ENCODE results near the gene BPNT1.
"Not testable (repeated sequence)": the region's sequence is repeated elsewhere in the genome, so short reads cannot be mapped to it uniquely, and the experiment has no call there.

Gene BPNT1

DNA sequence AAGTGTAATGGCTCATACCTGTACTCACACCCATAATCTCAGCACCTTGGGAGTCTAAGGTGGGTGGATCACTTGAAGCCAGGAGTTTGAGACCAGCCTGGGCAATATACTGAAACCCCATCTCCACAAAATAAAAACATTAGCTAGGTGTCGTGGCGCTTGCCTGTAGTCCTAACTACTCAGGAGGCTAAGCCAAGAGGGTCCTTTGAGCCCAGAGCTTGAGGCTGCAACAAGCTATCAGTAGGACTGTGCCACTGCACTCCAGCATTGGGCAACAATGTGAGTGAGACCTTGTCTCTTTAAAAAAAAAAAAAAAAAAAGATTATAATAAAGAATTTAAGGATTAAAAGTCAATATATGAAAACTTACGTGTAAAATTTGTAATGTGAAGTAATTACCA is 11.7 kb downstream of the BPNT1 start:
- no peak for DNase-seq

DNA sequence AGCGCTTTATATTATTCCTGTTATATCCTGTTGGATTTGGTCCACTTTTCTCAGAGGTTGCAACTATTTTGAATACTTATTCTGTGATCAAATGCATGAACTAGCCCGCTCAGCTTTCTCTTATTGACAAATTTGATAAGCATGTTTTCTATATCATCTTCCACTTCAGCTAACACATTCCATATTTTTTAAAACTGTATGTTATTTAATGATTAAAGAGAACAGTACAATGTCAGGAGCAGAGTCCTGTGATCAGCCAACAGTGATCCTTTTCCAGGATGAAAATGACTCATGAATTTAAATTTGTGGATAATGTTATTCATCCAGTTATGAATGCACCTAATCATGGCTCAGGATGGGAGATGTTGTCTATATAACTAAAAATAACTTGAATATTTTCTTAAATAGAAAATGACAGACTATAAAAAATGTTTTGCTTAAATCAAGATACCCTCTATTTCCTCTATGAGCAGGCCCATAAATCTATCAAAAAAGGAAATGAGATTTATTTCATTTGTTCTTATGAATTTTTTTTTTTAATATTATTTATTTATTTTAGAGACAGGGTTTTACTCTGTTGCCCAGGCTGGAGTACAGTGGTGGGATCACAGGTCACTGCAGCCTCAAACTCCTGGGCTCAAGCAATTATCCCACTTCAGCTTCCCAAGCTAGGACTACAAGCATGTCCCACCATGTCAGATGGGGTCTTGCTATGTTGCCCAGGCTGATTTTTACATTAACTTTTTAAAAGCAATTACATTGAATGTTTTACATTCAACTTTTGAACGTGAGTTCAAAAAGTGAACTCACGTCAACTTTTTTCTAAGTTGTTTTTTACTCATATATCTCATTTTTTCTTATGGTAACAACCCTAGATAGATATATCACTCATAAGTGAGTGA is 12.5 kb downstream of the BPNT1 start:
- no peak for DNase-seq

DNA sequence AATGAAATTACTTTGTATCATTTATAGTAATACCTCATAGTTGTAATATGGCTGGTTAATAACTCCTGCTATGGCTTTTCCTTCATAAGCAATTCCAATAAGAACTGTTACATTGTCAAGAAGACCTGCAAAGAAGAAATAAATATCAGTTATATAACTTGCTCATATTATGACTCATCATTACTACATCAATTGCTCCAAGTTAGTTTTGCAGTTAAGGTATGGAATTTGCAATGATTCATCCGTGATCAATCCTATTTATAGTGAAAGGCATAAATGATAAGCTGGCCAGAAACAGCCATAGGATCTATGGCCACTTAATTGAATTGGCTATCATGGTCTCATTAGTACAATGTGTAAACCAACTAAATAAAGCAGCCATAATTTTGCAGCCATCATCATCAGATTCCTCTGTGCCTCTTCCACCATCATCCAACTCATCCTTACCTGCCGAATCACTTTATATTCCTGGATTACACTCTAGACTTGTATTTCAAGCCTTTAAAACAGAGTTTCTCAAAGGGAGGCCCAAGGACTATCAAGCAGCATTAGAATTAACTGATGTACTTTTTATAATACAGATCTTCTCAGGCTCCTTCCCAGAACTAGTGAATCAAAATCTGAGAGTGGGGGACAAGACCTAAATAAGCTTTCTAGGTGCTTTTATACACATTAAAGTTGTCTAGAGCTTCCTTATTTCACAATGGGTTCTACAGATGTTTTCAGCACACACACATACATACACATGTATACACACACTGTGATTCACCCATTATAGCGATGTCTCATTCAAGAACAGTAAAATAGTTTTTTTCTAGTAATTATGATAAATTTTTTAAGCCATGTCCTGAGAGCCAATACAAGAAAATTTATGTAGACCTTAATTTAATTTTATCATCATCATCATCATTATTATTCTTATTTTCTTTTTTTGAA is 22.1 kb downstream of the BPNT1 start:
- DNase-seq, result no peak

DNA sequence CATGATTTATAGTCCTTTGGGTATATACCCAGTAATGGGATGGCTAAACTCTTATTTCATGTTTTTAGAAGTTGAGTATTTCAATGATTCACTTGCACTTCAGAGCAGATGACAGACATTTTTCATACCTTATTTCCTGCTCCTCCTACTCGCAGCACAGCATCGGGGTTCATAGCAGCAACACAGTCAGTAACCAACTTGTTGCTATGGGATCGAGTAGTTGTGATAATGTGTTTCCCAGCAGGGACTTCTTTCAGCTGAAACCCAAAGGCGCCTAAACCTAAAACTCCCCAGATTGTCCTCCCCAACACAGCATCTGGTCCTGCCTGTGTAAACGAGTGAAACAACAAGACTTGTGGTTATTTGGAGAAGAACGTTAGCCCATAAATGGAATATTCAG is 27.0 kb downstream of the BPNT1 start:
- no peak for DNase-seq

DNA sequence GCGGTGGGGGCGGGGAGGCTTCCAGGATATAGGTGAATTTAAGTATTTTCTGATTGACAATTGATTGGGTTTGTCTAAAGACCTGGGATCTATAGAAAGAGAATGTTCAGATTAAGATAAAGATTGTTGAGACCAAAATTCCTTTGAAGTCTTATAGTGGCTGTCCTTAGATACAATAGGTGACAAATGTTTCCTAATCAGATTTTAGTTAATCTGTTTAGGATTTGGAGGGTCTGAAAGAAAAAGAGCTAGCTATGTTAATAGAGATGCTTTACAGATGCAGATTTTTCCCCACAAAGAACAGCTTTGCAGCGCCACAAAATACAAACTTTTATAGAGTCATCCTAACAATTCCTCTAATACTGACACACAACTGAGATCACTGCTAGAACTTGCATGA is 28.7 kb downstream of the BPNT1 start:
- DNase-seq, result no peak

DNA sequence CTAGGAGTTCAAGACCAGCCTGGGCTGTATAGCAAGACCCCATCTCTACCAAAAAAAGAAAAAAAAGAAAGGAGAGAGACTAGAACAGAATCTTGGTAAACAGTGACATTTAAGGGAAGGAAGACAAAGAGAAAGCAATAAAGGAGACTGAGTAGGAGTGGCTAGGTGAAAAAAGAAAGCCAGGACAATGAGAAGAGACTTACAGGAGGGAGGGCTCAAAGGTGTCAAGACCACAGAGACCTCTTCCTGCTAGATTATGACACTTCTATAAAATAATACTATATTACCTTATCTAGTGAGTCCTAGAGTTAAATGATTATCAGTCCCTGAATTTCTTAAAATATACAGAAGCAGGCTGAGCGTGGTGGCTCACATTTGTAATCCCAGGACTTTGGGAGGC is 33.2 kb downstream of the BPNT1 start:
- DNase-seq, result no peak

DNA sequence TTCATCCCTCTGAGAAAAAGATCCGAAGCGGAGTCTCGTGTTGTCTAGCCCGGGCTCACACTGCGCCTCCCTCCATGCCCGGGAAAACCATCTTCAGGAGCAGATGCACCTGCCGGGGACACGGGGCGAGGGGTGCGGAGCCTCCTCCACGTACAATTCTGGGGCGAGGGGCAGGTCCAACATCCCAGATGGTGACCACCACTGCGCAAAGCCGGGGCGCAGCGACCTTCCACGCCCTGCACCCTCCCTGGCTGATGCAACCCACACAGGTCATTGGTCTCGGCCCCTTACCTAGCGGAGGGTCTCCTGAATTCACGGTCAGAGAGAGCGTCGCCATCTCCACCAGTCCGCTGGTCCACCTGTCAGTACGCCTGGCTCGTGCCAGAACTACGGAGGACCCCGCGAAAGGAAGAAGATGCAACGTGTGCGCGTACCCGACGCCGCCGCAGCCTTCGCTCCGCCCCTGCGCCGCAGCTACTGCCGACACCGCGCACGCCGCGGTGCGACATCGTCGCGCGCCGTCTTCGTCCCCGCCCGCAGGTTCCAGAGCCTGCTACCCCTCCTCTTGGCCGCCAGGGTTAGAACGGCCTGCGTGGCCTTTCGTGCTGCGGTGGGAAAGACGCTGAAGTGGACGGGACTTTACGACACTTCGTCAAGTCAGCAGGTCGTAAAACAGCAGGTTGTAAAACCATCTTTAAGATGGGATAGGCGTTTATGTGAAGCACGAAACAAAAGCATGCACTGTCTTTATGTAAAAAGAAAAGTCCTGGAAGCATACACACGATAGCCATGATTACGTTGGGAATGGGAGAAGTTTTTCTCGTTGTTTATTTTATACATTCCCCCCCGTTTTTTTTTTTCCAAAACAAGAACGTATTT is 43.3 kb downstream of the BPNT1 start, which contains the start of gene EPRS1:
TSS of gene EPRS1 (minus strand) at position 454 of the 879 bp plus-strand sequence. CDS start at position 337, 117 bp downstream.
- DNase-seq, result peak; percentile 92

DNA sequence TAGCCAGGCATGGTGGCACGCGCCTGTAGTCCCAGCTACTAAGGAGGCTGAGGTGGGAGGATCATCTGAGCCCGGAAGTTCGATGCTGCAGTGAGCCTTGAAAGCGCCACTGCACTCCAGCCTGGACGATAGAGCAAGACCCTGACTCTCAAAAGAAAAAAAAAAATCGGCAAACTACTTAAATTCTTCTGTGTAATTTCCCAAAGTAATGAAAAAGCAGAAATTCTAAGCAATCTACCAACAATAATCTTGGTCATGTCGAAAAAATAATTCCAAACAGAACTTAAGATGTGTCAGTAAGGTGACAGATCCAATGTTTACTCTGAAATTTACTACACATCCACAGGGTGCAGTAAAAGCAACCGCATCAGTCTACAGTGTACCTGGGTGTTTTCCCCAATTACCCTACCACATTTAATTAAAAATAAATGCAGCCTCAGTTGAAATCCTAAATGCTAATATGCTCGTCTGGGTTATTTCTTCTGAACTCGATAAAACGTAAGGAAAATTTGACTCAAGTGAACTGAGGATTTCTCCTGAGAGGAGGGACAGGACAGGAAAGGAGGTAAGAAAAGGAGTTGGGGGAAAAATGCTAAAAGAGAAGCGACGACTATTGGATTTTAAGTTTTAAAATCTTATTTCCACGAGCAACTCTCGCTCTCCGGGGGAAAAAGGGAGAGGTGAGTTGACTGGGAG is 44.1 kb downstream of the BPNT1 start:
- no peak for DNase-seq

DNA sequence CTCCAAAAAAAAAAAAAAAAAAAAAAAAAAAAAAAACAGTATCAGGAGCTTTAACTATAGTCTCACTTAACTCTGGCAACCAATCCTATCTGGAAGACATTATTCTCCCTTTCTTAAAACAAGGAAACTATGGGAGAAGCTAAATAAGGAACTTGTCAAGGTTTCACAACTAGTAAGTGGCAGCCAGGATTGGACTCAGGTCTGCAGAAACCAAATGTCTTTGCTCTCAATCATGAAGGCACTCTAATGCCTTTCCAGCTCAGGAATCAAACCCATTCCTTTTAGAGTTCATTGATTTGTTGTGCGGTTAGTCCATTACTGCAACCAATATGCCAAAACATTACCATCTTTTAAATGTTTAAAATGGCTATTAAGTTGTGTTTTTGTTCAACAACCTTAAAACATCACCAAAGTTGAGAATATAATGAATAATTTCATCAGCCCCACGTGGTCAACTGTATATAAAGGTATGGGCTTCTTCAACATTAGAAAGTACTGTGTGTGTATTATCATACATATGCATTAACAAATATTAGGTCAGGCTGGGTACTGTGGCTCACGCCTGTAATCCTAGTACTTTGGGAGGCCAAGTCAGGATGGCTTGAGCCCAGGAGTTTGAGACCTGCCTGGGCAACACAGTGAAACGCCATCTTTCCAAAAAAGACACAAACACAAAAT is 44.8 kb downstream of the BPNT1 start:
- DNase-seq, result no peak

DNA sequence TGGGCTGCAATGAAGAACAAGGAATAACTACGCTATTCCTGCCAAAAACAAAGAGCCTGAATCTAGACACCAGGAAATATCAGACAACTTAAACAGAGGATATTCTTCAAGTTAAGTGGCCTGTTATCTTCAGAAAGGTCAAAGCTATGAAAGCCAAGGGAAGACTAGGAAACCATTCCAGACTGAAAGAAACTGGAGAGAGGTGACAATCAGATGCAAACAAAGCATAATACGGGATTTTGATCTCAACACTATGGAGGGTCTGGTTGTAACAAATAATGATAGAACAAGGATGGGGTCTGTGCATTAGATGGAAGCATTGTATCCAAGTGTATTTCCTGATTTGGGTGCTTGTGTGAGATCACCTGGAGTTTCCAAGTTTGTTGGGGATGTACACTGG is 45.9 kb downstream of the BPNT1 start:
- no peak for DNase-seq

DNA sequence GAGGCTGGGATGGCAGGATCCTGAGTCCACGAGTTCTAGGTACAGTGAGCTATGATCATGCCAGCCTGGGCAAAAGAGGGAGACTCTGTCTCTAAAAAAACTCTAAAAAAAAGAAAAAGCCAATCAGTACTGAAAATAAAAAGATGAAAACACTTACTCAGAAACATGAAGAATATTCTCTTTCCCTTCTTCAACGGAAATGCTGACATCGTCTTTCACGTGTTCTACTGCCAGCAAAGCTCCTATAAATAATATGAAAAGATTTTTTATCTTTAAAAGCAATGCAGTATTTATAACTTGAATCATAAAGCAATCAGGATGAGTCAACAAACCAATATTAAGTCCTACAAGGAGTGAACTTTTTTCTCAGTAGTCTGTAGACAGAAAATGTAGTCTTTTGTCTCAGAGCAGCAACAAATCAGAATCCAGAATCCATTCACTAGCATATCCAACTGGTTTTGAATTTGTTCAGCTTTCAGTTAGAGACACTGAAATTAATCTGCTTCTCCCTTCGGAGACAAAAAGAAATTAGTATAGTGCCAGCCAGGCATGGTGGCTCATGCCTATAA is 49.5 kb downstream of the BPNT1 start:
- no peak for DNase-seq

DNA sequence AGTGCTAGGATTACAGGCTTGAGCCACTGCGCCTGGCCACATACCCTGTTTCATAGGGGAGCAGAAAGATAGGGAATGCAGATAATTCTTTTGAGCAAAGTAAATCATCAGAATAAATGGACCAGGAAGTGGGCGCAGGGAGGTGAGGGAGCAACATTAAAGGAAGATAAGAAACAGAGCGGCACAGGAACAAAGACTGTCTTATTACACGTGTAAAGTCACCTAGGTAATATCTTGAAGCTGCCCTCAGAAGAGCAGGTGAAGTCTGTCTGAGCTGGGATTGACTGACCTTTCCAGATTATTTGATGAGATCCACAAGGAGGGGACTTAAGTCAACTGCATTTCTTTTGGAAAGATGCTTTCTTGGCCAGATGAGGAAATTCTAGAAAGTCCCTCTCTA is 50.9 kb downstream of the BPNT1 start:
- no peak for DNase-seq

DNA sequence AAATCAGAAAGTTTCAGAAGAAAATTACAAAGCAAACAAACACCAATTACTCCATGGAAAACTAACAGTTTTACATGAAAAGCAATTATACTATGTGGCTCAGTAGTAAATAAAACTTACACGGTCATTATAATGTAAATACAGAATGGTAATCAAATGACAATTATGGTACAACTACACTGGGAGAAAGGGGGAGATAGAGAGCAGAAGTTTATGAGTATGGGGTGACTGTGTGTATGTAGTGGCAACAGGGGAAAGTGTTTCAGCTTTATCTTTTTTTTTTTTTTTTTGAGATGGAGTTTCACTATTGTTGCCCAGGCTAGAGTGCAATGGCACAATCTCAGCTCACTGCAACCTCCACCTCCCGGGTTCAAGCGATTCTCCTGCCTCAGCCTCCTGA is 51.8 kb downstream of the BPNT1 start:
- not testable (repeated sequence) for DNase-seq

DNA sequence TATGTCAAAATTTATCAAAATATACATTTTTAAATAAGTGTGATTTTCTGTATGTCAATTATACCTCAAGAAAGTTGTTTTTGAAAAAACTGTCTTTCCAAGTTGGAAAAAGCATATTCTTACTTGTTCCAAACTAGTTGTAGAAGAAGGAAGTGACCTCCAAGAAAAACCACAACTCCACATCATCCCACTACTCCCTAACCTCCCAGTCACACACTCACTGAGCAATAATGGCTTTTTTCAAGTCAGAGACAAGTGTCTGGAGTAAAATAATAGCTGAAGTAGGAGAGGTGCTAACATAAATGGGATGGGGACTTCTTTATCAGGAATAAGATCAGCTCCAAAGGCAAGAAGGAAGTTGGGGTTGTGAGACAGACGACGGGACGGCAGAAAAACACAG is 56.7 kb downstream of the BPNT1 start:
- DNase-seq, result no peak

DNA sequence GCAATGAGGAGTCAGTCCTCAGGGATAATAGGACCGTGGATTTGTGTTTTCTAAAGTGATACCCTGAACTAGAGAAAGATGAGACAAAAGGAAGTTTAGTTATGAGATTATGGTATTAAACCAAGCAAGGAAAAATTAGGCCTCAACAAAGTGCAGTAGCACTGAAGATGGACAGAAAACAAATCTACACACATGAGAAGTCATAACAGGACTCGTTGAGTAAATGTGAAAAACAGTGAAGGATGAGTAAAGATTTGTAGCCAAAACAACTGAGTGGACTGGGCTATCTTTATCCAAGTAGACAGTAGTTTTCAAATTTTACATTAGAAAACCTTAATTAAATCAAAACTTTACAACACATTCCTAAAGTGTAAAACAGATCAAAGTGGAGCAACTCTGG is 58.3 kb downstream of the BPNT1 start:
- DNase-seq, result no peak

DNA sequence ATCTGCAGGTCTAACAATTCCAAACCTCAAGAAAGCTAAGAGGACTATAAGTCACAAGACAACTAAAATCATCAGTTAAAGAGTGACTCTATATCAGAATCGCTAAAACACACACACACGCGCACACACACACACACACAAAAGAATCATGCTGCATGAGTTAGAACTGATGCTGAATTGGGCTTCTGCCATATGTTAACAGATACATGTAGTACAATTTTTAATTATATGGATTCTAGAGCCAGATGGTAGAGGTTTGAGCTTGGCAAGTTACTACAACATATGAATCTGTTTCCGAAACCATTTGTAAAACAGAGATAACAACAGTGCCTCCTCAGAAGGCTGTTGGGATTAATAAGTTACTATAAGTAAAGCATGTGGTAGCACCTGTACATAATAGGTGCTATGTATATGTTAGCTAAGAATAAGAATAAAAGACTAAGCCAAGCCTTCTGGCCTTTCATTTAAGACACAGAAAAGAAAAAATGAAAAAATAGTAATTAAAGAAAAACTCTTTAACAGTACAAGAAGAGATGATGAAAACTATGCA is 61.2 kb downstream of the BPNT1 start:
- no peak for DNase-seq

DNA sequence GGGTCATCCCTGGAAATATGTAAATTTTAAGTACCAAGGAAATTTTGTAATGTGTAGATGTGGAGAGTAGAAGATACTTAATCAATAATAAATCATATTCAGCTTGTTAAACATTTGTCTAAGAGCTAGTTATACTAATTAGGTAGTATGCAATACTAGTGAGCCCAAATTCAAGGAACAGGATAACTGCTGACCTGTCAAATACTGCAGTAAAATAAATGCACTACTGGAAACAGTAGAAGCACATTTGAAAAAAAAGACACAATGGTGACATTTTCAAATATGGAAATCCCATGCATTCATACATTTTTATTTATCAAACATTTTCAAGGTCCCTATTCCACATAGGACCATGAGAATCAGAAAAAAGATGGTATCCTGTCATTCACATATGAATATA is 70.5 kb downstream of the BPNT1 start:
- no peak for DNase-seq

DNA sequence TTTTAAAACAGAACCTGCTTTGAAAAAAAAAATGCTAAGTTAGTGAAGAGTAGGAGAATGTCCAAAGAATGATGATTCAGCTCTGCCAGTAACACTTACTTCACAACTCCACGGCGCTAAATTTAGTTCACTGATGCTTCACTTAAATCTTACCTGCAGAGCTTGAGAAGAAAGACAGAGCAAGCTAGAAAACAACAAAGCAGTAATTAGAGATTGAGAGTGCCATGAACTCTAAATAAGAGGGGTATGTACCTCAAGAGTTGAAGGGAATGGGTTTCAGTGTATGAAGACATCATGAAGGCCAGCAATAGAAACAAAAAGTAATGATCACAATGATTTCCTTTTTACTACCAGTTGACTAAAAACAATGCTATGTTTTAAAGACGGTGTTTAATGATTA is 76.1 kb downstream of the BPNT1 start:
- DNase-seq, result no peak

DNA sequence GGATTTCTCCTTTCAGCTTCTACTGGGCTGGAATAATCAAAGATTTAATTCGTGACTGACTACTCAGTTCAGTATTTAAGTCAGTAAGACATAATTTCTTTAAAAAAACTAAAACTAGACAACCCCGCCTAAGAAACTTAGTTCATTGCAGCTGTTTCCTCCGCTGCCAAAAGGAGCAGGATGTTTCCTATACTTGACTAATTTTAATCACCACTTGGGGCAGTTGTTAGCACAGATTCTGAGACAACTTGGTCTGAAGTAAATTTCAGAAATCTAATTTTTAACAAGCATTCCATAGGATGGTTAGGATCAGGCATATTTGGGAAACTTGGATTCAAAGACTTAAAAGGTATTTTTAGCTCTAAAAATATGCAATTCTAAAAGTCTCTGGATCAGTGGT is 77.3 kb downstream of the BPNT1 start:
- DNase-seq, result no peak

DNA sequence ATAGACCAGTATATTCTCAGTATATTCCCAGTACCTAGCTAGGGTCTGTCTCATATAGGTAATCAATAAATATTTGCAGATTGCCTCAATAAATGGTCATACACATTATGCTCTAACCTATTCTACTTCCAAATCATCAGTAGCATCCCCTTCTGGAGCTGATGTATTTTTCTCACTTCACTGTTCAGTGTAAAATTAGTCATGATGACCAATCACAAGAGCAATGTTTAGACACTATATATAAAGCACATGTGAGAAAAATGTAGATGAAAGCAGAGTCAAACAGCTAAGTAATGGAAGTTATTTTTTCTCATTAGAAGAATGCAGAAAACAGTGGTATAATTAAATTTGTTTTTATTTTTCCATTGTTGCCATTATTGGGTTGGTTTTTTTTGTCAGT is 78.0 kb downstream of the BPNT1 start:
- DNase-seq, result no peak

All from activated CD4-positive, CD25-positive, alpha-beta regulatory T cell treated with anti-CD3 and anti-CD28 coated beads, Interleukin-2, amount 50 U/mL, for 72 hours (primary cell).